Mesenchymal stem cell (in vitro differentiated cells and primary cell): Measurements from ENCODE around the gene FRMD4B.

Experiments used
- DNase-seq: peaks from one replicate; pipeline ENCODE4 v3.0.0-alpha.2; 2013
- H2AFZ ChIP-seq: one replicate; pipeline ENCODE4 v1.6.1; 2013; ENCODE audit warnings: low read depth, mild to moderate bottlenecking, control low read depth, inconsistent platforms, low read length, moderate library complexity
- H2AK5ac ChIP-seq: 2 replicates; pipeline ENCODE4 v1.6.1; 2013; ENCODE audit warnings: low read length, moderate library complexity, mild to moderate bottlenecking, inconsistent platforms; ENCODE audit not compliant: severe bottlenecking
- H2BK120ac ChIP-seq: one replicate; pipeline ENCODE4 v1.6.1; 2013; ENCODE audit warnings: low read depth, mild to moderate bottlenecking, inconsistent platforms, low read length, moderate library complexity
- H2BK12ac ChIP-seq, 2 experiments: one replicate each; pipeline ENCODE4 v1.6.1; 2013; ENCODE audit warnings: inconsistent platforms in 2 of 2, low read length in 2 of 2, mild to moderate bottlenecking in 2 of 2, moderate library complexity in 2 of 2, control low read depth in 1 of 2
- H2BK15ac ChIP-seq: one replicate; pipeline ENCODE4 v1.6.1; 2013; ENCODE audit warnings: mild to moderate bottlenecking, low read depth, inconsistent platforms; ENCODE audit not compliant: poor library complexity, severe bottlenecking
- H2BK5ac ChIP-seq: 2 replicates; pipeline ENCODE4 v1.6.1; 2013; ENCODE audit warnings: low read depth, mild to moderate bottlenecking, low read length, control low read depth, inconsistent platforms; ENCODE audit not compliant: poor library complexity, severe bottlenecking
- H3K14ac ChIP-seq, 2 experiments: one replicate each; pipeline ENCODE4 v1.6.1; 2013; ENCODE audit warnings: inconsistent platforms in 2 of 2, low read length in 2 of 2, control low read depth in 1 of 2, mild to moderate bottlenecking in 1 of 2, moderate library complexity in 1 of 2
- H3K18ac ChIP-seq, 2 experiments: one replicate each; pipeline ENCODE4 v1.6.1; 2013; ENCODE audit warnings: inconsistent platforms in 2 of 2, low read length in 2 of 2, control low read depth in 1 of 2, low read depth in 1 of 2, mild to moderate bottlenecking in 1 of 2
- H3K23ac ChIP-seq, 2 experiments: one replicate each; pipeline ENCODE4 v1.6.1; 2013; ENCODE audit warnings: inconsistent platforms in 2 of 2, low read length in 2 of 2, mild to moderate bottlenecking in 2 of 2, moderate library complexity in 2 of 2, control low read depth in 1 of 2
- H3K27ac ChIP-seq: 2 replicates; pipeline ENCODE4 v1.5.1; 2013; ENCODE audit warnings: mild to moderate bottlenecking, moderate library complexity, low read length, control low read depth, inconsistent platforms; ENCODE audit not compliant: poor library complexity, severe bottlenecking
- H3K27me3 ChIP-seq, 2 experiments: 2 replicates each; pipeline versions ENCODE4 v1.6.1 to v1.7.0; 2013; ENCODE audit warnings: low read length in 2 of 2, mild to moderate bottlenecking in 2 of 2, moderate library complexity in 2 of 2, control low read depth in 1 of 2, inconsistent platforms in 1 of 2; ENCODE audit not compliant: control insufficient read depth in 1 of 2, insufficient read depth in 1 of 2
- H3K36me3 ChIP-seq, 2 experiments: 2 replicates each; pipeline versions ENCODE4 v1.6.1 to v1.7.0; 2013; ENCODE audit warnings: low read length in 2 of 2, control low read depth in 1 of 2, inconsistent platforms in 1 of 2, low read depth in 1 of 2, mild to moderate bottlenecking in 1 of 2; ENCODE audit not compliant: insufficient read depth in 2 of 2, control insufficient read depth in 1 of 2
- H3K4ac ChIP-seq, 2 experiments: one replicate each; pipeline ENCODE4 v1.6.1; 2013; ENCODE audit warnings: inconsistent platforms in 2 of 2, low read length in 2 of 2, mild to moderate bottlenecking in 2 of 2, moderate library complexity in 2 of 2, control low read depth in 1 of 2, low read depth in 1 of 2
- H3K4me1 ChIP-seq: 2 replicates; pipeline ENCODE4 v1.6.1; 2013; ENCODE audit warnings: low read depth, low read length, control low read depth; ENCODE audit not compliant: control insufficient read depth, insufficient read depth
- H3K4me2 ChIP-seq: 2 replicates; pipeline ENCODE4 v1.6.1; 2013; ENCODE audit warnings: low read length, mild to moderate bottlenecking, inconsistent platforms; ENCODE audit not compliant: poor library complexity, severe bottlenecking
- H3K4me3 ChIP-seq, 2 experiments: 2 replicates each; pipeline versions ENCODE4 v1.5.1 to v1.7.0; 2013; ENCODE audit warnings: low read length in 2 of 2, mild to moderate bottlenecking in 2 of 2, control low read depth in 1 of 2, low read depth in 1 of 2; ENCODE audit not compliant: insufficient read depth in 1 of 2
- H3K79me1 ChIP-seq: replicated peaks from 2 replicates; pipeline ENCODE4 v1.6.1; 2013; ENCODE audit warnings: mild to moderate bottlenecking, control low read depth, low read length, inconsistent platforms; ENCODE audit not compliant: poor library complexity, severe bottlenecking
- H3K9ac ChIP-seq: 2 replicates; pipeline ENCODE4 v1.7.0; 2013; ENCODE audit warnings: mild to moderate bottlenecking, low read length, moderate library complexity
- H3K9me3 ChIP-seq: 2 replicates; pipeline ENCODE4 v1.7.0; 2013; ENCODE audit warnings: mild to moderate bottlenecking, low read length; ENCODE audit not compliant: control insufficient read depth
- H4K8ac ChIP-seq: one replicate; pipeline ENCODE4 v1.6.1; 2013; ENCODE audit warnings: inconsistent platforms, mild to moderate bottlenecking, low read length, moderate library complexity
- H4K91ac ChIP-seq: one replicate; pipeline ENCODE4 v1.6.1; 2013; ENCODE audit warnings: mild to moderate bottlenecking, low read length, inconsistent platforms
- WGBS: methylation state at CpG from one replicate; pipeline ENCODE4 v1.1.7; 2013; ENCODE audit warnings: mixed read lengths; 5-methylcytosine and 5-hydroxymethylcytosine counted together

Gene FRMD4B

DNA sequence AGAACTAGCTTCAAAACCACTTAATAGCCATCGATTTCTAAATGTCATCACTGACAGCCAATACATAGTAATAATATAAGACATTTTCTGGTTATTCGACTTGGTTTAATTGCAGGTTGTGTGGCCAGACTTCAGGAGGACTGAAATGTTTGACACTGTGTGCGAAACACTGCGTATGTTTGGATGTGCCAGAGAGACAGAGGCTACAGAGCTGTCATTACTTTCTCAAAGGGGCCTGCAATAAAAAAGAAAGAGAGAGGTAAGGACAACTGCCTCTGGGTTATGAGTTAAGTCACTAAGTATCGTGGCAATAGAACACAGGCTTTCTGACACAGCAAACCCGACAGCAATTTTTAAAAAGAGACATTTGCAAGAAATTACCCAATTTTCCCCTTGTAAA is 264.4 kb downstream of the FRMD4B start:
- Histone ChIP-seq H3K36me3 (no peaks in the 10 kb centered on the region), H3K14ac (no peak overlapping the region), H3K4me1 (no peaks in the 10 kb centered on the region)

DNA sequence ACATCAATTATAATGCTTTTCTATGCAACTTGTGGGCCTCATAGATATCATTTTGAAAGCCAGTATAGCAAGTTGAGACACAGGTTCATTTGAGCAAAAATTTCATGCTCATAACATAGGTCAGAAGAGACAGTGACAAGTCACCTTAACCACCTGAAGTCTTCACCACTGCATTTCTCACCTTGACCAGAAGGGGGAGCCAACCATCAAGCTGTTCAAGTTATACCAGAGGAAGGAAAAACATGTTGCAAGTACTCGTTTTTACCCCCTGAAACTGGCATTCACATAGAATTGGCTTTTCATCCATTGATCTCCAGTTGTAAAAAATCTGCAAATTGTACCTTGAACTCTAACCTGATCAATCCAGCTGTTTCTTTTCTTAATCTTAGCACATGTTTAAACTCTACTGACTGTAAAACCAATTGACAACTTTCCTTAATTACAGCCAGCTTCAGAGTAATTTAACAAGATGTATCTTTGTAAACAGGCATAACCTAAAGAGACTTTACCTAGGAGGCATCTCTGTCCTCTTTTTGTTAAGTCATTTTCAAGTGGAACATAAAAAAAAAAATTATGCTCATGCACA is 264.9 kb downstream of the FRMD4B start:
- no peak overlapping the region for H3K27ac ChIP-seq
- H3K9me3 ChIP-seq: no peaks in the 10 kb centered on the region
- no peak overlapping the region for H4K91ac ChIP-seq
- H2AFZ ChIP-seq: no peak overlapping the region
- DNase-seq: peak; percentile 79
- H2BK12ac ChIP-seq: no peak overlapping the region
- no peaks in the 10 kb centered on the region for H3K36me3 ChIP-seq
- no peak overlapping the region for H2BK15ac ChIP-seq
- H3K23ac ChIP-seq: no peak overlapping the region
- H3K9ac ChIP-seq: no peak overlapping the region
- H4K8ac ChIP-seq: no peak overlapping the region
- H3K14ac ChIP-seq: no peak overlapping the region
- no peaks in the 10 kb centered on the region for H3K4me1 ChIP-seq
- no peak overlapping the region for H3K4me2 ChIP-seq
- no peaks in the 10 kb centered on the region for H3K27me3 ChIP-seq
- H2AK5ac ChIP-seq: no peak overlapping the region
- H3K4ac ChIP-seq: no peak overlapping the region
- H2BK120ac ChIP-seq: no peak overlapping the region
- no peaks in the 10 kb centered on the region for H3K79me1 ChIP-seq
- H2BK5ac ChIP-seq: no peak overlapping the region
- no peak overlapping the region for H3K4me3 ChIP-seq
- 0% methylated on average over 1 of the region's 1 CpG for WGBS
- no peak overlapping the region for H3K18ac ChIP-seq

More for the DNA sequence above, 264.4 kb downstream of the FRMD4B start:
- no peak for DNase-seq
- H3K27ac ChIP-seq: no peak overlapping the region
- H3K9me3 ChIP-seq: no peaks in the 10 kb centered on the region
- H3K79me1 ChIP-seq: no peaks in the 10 kb centered on the region
- no peak overlapping the region for H3K18ac ChIP-seq
- H3K4me3 ChIP-seq: no peak overlapping the region
- no peak overlapping the region for H2BK12ac ChIP-seq
- H2BK120ac ChIP-seq: no peak overlapping the region
- no peak overlapping the region for H2BK15ac ChIP-seq
- WGBS: 86% methylated on average over 3 of the region's 6 CpGs
- no peak overlapping the region for H3K4me2 ChIP-seq
- no peak overlapping the region for H4K91ac ChIP-seq
- H4K8ac ChIP-seq: no peak overlapping the region
- no peak overlapping the region for H3K4ac ChIP-seq
- no peak overlapping the region for H2AFZ ChIP-seq
- H3K9ac ChIP-seq: no peak overlapping the region
- H2AK5ac ChIP-seq: no peak overlapping the region
- peaks cover 0 to 5% of the 10 kb centered on the region in 2 experiments for H3K27me3 ChIP-seq
- H3K23ac ChIP-seq: no peak overlapping the region
- H2BK5ac ChIP-seq: no peak overlapping the region
